HG03039 (cell line): ENCODE measurements around the gene ZNF143.
"Not testable (repeated sequence)": the region's sequence is repeated elsewhere in the genome, so short reads cannot be mapped to it uniquely, and the experiment has no call there.

Experiments
- ATAC-seq: cut with Tn5 transposase; IDR thresholded peaks from one replicate; pipeline ENCODE4 v1.9.1; 2021; ENCODE audit warnings: mild to moderate bottlenecking, moderate library complexity; ENCODE audit not compliant: unreplicated experiment

Gene ZNF143

DNA sequence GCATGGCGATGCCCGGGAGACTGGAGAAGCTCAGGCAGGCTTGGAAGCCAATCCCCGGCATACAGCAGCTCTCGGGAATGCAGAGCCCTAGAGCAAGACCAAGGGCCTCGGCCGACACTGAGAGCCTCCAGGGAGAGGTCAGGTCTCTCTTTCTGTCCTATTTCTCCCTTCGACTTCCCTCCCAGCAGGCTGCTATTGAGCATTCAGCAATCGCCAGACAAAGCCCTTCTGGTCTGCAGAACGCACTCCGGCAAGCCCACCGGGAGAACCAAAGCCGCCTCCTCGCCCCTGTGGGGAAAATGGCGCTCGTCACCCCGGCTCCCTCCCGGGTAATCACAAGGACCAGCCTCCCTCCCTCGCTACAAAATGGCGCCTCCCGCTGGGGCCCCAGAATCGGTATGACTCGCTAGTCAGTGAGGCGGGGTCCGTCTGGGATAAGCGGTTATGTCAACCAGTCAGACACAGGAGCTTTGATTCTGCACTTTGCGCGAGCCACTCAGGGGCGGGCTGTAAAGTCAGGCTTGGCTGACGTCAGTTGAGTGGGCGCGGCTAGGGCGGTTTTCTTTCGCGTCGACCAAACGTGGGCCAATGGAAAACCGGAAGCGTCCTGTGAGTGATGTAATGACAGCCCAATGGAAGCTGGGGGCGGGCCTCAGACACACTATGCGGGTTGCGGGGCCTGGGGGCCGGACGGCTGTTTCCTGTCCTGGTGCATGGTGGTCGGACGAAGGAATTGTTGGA lies at the start of gene ZNF143:
ZNF143 (plus strand) TSS at position 691 of the 741 bp plus-strand sequence. CDS start 10,297 bp downstream, outside the sequence.
- peak; percentile 85 for ATAC-seq

DNA sequence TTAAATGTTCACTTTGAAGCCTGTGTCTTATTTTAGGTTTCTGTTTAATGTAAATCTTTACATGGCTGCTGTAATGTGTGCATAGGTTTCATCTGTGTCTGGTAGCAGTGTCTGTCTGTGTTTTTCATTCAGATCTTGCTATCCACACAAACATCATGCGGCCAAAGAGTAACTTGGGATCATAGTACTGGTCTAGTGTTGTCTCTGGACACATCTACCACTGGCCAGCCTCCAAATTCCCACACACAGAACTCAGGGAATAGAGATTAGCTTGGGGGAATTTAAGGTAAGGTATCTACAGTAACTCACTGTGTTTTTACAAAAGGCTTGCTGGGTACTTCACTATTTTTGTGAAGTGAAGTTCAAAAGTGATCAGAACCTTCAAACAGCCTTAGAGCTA lies 32.1 kb upstream of the ZNF143 start:
- ATAC-seq = no peak

DNA sequence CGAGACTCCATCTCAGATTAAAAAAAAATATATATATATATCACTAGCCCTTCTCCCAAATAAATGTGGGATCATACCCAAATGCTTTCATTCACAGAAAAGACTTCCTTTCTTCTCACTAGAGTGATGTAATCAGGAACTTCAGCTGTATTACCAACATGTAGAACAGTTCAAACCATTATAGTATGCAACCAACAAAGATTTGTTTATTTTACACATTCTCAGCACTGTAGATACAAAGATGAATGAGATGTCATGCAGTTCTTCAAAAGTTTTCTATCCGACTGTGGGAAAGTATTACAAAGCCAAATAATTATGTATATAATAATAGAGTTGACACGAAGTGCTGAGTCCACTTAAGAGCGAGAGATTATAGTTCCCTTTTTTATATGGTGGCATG lies 22.2 kb upstream of the ZNF143 start:
- no peak for ATAC-seq

DNA sequence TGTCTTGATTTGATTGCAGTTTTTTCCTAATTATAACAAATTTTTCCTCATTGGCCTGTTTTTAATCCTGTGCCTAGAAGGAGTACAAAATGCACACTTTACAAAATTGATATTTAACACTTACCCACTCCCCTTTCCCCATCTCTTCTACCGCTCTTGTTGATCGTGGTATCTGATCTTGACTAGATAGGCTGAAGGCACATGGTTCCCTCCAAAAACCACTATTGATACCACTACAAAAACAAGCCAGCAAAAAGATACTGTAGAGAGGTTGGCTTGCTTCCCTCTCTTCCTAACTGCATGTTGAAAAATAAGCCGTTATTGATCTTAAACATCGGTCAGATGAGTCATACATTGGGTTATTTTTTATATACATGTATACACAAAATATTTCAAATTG lies 14.6 kb upstream of the ZNF143 start:
- no peak for ATAC-seq

DNA sequence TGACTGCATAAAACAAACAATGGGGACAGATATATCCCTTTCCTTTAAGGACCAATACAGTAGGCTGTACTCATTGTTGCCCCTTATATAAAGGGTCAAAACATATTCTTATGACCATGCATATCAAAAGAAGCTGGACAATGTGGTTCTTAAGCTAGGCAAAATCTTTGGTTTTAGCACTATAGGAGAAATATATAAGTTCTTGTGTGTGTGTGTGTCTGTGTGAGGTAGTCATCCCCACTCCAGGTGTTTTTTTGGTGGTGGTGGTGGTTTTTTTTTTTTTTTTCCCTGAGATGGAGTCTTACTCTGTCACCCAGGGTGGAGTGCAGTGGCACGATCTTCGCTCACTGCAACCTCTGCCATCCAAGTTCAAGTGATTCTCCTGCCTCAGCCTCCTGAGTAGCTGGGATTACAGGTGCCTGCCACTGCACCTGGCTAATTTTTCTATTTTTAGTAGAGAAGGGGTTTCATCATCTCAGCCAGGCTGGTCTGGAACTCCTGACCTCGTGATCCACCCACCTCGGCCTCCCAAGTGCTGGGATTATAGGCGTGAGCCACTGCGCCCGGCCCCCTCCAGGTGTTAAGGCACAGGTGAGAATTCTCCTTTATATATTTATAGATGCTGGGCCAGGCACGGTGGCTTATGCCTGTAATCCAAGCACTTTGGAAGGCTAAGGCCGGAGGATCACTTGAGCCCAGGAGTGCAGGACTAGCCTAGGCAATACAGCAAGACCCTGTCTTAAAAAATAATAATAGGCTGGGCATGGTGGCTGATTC lies 12.0 kb upstream of the ZNF143 start:
- no peak for ATAC-seq

DNA sequence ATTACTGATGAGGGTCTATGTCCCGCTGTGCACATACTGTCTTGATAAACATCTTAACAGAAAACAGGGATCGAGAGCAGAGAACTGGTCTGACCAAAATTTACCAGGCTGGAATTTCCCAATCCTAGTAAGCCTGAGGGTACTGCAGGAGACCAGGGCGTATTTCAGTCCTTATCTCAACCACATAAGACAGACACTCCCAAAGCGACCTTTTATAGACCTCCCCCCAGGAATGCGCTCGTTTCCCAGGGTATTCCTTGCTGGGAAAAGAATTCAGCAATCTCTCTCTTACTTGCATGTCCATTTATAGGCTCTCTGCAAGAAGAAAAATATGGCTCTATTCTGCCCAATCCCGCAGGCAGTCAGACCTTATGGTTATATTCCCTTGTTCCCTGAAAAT lies 8.8 kb upstream of the ZNF143 start:
- not testable (repeated sequence) for ATAC-seq

DNA sequence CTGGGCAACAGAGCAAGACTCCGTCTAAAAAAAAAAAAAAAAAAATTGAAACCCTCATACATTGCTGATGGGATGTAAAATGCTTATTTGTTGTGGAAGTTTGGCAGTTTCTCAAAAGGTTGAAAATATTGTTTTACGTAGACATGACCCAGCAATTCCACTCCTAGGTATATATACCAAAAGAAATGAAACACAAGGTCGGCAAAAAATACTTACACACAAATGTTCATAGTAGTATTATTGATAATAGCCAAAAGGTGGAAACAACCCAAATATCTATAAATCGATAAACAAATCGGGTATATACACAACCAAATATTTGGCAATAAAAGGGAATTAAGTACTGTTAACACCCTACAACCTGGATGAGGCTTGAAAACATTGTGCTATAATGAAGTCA lies 5.1 kb upstream of the ZNF143 start:
- no peak for ATAC-seq

DNA sequence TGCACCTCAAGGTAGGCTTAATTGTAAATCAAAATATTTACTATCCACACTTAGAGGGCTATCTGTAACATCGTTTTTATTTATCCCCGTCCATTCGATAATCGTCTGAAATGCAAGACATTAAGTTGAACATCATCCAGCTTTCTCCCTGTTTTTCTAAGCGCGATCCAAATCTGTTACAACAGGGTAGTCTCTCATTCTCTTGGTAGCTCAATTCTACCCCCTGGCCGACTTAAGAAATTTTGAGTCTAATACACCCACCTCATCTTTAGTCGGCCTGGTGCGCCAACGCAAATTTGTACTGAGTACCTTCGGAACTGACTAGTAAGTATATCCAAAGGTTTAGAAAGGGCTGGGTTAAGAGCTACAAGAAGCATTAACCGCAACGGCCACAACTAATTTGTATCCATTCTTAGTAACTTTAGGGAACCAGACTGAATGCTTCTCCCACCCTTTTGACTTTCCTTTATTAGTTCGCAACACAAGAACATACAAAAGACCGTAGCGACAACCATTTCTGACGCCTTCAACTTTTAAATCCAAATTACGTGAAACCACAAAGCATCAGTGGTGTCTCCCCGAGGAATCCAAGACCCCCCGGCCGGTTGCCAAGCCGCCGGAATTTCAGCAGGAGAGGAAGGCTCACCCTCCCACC lies 1.0 kb upstream of the ZNF143 start:
- no peak for ATAC-seq

DNA sequence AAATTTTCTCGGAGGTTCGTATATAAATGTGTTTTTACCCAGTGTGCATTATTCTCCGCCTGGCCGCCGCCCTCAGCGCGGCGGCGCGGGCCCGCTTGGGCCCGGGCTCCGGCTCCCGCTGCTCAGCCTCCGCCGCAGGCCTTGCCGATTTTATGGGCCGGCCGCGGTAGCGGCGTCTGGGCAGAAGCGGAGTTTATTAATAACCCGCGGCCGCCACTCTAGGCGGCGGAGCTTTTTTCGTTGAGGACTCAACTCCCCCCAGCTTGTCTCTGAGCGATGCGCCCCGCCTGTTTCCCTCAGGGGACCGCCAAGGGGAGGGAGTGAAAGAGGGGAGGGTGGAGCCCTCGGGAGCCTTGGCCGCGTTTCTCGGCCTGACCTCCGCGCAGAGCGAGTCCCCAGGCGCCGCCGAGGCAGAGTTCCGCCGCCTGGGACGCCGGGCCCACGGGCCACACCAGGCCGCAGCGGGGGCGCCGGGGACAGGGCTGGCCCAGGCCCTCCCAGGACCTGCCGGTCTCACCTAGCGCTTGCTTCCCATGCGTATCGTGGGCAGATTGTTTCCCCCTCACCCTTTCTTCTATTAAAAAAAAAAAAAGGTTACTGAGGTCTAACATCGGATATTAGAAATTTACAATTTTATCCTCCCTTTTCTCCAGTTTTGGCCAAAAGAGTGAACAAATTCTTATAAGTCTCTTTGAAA lies 399 bp downstream of the ZNF143 start:
- peak; percentile 37 for ATAC-seq

DNA sequence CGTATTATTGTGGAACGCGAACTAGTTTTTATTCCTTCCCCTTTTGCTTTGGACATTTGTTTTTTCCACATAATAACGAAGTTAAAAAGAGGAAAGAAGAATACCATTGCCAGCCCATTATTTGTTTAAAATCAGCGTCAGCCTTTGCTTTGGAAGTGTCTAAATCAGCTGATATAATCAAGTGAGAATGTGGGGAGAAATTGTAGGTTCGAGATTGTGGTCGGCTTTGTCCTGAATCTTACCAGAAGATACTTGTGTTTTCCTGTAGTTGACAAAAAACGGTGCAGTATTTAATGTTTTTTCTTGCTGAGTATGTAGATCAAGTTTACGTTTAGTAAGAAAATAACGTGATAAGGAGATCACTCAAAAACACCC lies 935 bp downstream of the ZNF143 start:
- no peak for ATAC-seq

DNA sequence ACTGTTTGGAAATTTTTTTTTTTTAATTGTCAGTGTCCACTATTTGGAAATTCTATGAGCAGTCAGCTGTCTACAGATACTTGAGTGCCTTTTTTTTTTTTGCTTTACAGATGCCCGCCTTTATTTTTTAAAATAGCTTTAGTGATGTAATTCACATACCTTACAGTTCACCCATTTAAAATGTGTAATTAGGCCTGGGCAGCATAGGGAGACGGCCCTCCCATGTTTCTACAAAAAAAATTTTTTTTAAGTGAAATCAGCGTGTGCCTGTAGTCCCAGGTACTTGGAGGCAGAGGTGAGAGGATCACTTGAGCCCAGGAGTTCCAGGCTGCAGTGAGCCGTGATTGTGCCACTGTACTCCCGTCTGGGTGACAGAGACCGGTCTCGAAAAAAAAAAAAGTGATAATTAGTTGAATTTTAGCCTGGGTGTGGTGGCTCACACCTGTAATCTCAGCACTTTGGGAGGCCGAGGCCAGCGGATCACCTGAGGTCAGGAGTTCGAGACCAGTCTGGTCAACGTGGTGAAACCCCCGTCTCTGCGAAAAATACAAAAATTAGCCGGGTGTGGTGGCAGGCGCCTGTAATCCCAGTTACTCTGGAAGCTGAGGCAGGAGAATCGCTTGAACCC lies 1.5 kb downstream of the ZNF143 start:
- no peak for ATAC-seq

DNA sequence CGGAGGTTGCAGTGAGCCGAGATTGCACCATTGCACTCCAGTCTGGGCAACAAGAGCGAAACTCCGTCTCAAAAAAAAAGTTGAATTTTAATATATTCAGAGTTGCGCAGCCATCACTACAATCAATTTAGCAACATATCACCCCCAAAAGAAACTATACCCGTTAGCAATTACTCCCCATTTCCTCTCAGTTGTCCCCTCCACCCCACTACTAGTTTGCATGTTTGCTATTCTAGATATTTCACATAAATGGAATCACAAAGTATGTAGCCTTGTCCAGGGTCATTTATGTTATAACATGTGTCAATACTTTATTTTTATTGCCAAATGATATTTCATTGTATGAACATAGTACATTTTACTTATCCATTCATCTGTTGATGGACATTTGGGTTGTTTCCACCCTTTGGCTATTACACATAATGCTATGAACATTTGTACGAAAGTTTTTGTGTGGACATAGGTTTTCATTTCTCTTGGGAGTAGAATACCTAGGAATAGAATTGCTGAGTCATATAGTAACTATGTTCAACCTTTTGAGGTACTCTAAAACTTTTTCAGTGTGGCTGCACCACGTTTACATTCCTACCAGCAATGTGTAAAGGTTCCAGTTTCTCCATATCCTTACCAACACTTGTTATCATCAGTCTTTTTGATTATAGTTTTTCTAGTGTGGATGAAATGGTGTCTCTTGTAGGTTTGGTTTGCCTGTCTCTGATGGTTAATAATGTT lies 2.2 kb downstream of the ZNF143 start:
- ATAC-seq = no peak

DNA sequence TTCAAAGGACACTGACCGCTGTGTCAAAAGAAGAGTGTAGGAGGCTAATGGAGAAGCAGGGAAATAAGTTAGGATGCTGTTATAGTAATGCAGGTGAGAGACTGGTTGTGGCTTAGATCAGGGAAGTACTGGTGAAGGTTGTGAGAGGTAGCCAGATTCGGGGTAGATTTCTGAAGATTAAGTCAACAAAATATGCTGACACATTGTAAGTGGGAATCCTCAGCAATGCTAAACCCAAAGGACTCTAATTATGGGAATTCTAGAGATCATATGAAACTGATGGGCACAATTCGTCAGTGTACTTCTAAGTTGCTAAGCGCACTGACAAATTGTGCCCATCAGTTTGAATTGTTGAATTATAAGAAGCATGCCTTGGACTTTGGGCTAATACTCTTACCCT lies 10.0 kb downstream of the ZNF143 start:
- ATAC-seq = no peak

DNA sequence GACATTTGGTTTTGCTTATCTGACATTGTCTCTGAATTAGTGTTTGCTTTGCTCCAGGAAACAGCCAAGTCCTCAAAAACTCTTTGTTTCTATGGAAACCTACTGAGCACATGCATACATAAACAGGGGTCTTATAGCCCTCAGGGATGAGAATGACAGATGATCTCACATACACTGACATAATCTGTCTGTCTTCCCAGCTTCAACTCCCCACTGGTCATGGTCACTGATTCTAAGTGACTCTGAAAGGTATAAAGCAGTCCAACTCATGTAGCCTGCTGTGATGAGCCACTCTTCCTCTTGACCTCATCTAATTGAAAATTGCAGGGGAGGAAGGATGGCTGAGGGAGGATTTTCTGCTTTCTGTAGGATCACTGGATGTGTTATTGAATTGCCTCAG lies 12.6 kb downstream of the ZNF143 start:
- ATAC-seq = no peak

DNA sequence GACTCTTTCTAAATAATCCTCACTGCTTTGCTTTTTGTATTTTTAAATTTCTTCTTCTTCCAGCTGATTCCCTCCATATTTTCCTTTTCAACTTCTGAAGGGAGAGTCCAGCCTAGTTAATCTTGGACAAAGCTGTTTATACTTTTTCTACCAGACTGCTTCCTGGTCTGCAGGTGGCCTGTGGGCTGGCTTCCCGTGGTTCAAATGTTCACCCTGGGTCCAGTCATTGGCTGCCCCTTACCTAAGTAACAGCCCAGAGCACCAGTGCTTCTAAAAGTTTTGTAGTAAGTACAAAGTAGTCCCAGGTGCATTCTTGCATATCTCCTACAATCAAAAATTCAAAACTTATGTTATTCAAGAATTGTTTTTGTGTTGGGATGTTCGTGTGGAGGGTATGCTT lies 19.1 kb downstream of the ZNF143 start:
- ATAC-seq = no peak

DNA sequence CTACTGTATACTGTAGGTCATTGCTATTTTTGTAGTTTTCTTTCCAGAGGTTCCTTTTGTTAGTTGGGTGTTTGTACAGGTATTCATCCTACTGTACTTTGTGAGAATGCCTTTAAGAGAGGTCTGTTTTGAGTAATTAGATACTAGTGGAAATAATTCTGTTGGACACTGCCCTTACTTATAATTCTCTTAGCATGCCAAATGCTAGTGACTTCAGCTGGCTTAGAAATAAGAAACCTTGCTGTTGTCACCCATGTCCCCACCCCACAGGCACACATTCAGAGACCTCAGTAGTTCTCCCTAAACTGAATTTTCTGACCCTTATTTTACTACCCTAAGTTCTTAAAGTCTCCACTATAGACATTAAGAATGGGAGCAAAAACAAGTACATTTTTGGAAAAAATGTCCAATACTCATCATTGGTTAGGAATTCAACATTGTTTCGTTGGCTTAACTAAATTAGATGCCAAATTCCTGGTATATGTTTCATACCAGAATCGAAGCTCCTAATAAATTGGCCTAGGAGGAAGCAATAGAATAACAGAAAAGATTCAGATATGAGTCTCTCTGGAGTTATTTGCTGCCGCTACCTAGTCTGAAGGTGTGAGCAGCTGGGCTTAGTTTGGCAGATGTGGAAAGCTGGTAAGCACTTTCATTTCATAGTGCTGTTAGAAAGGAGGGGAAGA lies 28.4 kb downstream of the ZNF143 start:
- no peak for ATAC-seq

DNA sequence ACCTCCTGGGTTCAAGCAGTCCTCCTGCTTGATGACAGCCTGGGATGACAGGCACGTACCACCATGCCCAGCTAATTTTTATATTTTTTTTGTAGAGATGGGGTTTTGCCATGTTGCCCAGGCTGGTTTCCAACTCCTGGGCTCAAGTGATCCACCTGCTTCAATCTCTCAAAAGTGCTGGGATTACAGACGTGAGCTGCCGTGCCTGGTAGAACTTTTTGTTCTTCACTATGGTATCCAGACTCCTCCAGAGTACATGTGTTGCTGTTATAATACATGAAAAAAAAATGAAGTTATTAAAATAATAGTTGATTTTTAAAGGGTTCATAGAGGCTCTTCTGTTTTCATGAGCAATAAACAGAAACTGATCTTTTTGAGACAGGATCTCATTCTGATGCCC lies 29.6 kb downstream of the ZNF143 start:
- no peak for ATAC-seq

DNA sequence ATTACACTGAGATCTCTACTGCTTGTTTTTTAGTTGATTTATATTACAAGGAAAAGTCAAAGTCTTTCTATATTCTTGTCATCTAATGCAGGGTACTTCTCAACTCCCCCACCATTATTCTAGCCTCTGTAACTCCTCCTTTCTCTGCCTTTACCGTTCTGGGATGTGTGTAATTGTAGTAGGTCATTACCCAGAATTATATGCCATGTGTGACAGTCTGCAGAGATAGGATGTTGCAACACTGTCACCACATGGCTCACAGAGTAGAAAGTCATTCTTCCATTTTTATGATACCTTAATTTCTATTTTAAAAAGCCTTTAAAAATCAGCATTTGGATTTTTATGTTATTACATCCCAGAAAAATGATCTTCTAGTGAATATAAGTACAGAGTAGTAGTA lies 32.7 kb downstream of the ZNF143 start:
- no peak for ATAC-seq

DNA sequence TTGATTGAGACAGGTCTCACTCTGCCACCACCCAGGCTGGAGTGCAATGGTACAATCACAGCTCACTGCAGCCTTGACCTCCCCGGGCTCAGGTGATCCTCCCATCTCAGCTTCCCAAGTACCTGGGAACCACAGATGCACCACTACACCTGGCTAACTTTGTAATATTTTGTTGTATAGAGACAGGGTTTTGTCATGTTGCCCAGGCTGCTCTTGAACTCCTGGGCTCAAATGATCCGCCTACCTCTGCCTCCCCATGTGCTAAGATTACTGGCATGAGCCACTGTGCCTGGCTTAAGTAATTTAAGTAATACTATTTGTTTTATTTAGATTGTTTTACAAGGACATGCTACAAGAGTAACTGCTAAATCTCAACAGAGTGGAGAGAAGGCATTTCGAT lies 33.5 kb downstream of the ZNF143 start:
- ATAC-seq = no peak
